Left lung (tissue), 10 donors: ENCODE measurements around the gene ZNF205. TPM values are rescaled to one million over a fixed set of nuclear protein-coding genes. Genes with fewer than 3 reads are reported as not detected.
"Not testable (repeated sequence)": the region's sequence is repeated elsewhere in the genome, so short reads cannot be mapped to it uniquely, and the experiment has no call there.

Source experiments
- ATAC-seq: fragments of 200-7000 bp; cut with Tn5 transposase; one replicate; pipeline ENCODE4 v1.9.1; 2020; ENCODE audit warnings: moderate library complexity
- DNase-seq, 4 donors: peaks; one replicate each; pipeline ENCODE4 v3.0.0-alpha.2; 2013 to 2020
- H3K27ac ChIP-seq, 2 donors: fragments of 200-600 bp; sonication (generic) in 1 of 2; one replicate each; pipeline versions ENCODE4 v1.5.0 to v1.8.0; 2020 to 2021
- H3K27me3 ChIP-seq, 2 donors: fragments of 200-600 bp; sonication (generic) in 1 of 2; one replicate each; pipeline versions ENCODE4 v1.5.0 to v1.8.0; 2020 to 2021
- H3K36me3 ChIP-seq, 2 donors: fragments of 200-600 bp; sonication (generic) in 1 of 2; one replicate each; pipeline versions ENCODE4 v1.5.0 to v1.8.0; 2020 to 2021
- H3K4me1 ChIP-seq, 2 donors: fragments of 200-600 bp; one replicate each; pipeline ENCODE4 v1.8.0; 2021
- H3K4me3 ChIP-seq, 2 donors: fragments of 200-600 bp; sonication (generic) in 1 of 2; one replicate each; pipeline versions ENCODE4 v1.5.0 to v1.8.0; 2020 to 2021; ENCODE audit warnings: mild to moderate bottlenecking in 1 of 2
- H3K9me3 ChIP-seq, 2 donors: fragments of 200-600 bp; sonication (generic) in 1 of 2; one replicate each; pipeline versions ENCODE4 v1.5.0 to v1.8.0; 2020 to 2021
- intact Hi-C, 2 donors: fragments of 100-400 bp; cut with DNase I; formaldehyde crosslinking; loops; one replicate each; pipeline versions ENCODE4 v1.11.2 to v1.14.2; 2022
- polyA plus RNA-seq, 6 donors: library from polyadenylated mRNA; unstranded; fragments of 120-200 nt; gene quantifications; one replicate each; pipeline ENCODE4 v1.2.1, GENCODE V29; 2013; ENCODE audit not compliant: insufficient read length in 6 of 6
- total RNA-seq, 2 donors: library from RNA; stranded (reverse); fragmentation: NEBNext Ultra II Directional; extraction: Animal tissue kit (Norgen Biotek cat#: 25700); gene quantifications; one replicate each; pipeline ENCODE4 v1.2.1, GENCODE V29; 2021
- TF ChIP-seq, protein P1 (sequence below), 2 donors: fragments of 200-600 bp; sonication (generic) in 1 of 2; IDR thresholded peaks; one replicate each; pipeline versions ENCODE4 v1.5.0 to v1.8.0; 2021; ENCODE audit warnings: antibody characterized with exemption in 2 of 2
- donor health status: DM: no; HTN: yes; CAD: no.
- donor health status: DM: no; HTN: no; CAD: no.

The ZNF205 gene
- total and polyA plus RNA-seq, 8 donors: 9.7 to 17.6 (median 15.7) TPM

DNA sequence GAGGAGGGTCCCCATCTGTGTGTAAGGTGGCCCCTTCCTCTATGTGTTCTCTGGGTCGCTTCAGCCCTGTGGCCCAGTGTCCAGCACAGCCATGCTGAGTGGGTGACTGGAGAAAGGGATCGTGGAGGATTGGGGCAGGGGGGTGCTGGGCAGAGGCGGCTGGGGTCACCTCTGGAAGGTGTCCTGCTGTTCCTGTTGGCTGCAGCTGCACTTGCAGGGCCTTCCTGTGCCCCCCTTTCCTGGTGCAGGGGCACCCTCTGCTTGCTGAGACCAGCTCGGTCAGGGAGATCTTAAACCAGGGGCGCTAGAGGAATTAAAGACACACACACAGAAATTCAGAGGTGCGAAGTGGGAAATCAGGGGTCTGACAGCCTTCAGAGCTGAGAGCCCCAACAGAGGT is 35.8 kb upstream of the ZNF205 start:
- intact Hi-C loops: no loop called here
- peaks cover 0 to 3% of the 10 kb centered on the region in 2 donors for H3K36me3 ChIP-seq
- TF ChIP-seq, protein P1, sequence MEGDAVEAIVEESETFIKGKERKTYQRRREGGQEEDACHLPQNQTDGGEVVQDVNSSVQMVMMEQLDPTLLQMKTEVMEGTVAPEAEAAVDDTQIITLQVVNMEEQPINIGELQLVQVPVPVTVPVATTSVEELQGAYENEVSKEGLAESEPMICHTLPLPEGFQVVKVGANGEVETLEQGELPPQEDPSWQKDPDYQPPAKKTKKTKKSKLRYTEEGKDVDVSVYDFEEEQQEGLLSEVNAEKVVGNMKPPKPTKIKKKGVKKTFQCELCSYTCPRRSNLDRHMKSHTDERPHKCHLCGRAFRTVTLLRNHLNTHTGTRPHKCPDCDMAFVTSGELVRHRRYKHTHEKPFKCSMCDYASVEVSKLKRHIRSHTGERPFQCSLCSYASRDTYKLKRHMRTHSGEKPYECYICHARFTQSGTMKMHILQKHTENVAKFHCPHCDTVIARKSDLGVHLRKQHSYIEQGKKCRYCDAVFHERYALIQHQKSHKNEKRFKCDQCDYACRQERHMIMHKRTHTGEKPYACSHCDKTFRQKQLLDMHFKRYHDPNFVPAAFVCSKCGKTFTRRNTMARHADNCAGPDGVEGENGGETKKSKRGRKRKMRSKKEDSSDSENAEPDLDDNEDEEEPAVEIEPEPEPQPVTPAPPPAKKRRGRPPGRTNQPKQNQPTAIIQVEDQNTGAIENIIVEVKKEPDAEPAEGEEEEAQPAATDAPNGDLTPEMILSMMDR (IDR thresholded peaks at IDR 0.05): no peak
- ATAC-seq (no peak), DNase-seq (no peak)
- H3K4me3 ChIP-seq: no peak overlapping the region
- H3K9me3 ChIP-seq: no peaks in the 10 kb centered on the region
- H3K27me3 ChIP-seq: no peaks in the 10 kb centered on the region
- peak overlapping the region in 1 of 2 donors; percentile 43 for H3K27ac ChIP-seq
- H3K4me1 ChIP-seq: peaks cover 0 to 21% of the 10 kb centered on the region in 2 donors

DNA sequence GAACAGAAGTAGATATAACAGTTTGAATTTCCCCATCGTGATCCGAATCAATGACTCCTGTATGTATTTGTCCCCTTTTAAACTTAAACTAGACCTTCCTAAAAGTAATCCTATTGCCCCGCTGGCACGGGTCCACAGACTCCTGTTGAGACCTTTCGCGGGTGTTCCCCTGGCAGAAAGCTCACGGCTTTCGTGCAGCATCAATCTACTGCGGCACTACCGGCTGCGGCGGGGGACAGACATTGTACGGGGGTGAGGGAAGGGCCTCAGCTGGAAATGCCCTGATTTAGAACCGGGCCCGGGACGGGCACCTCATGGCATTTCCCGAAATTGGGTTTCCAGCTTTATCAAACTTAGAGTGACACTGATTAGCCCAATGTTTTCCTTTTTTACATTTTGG is 32.4 kb upstream of the ZNF205 start:
- H3K4me1 ChIP-seq: peaks cover 0 to 8% of the 10 kb centered on the region in 2 donors
- no peak for ATAC-seq
- H3K27ac ChIP-seq: no peak overlapping the region
- H3K4me3 ChIP-seq: no peak overlapping the region
- peak in 1 of 4 donors; percentile 53 for DNase-seq
- TF ChIP-seq, protein P1 (IDR thresholded peaks at IDR 0.05): no peak
- no peaks in the 10 kb centered on the region for H3K27me3 ChIP-seq
- H3K9me3 ChIP-seq: no peaks in the 10 kb centered on the region
- intact Hi-C loops: no loop called here
- H3K36me3 ChIP-seq: peaks cover 0 to 3% of the 10 kb centered on the region in 2 donors

DNA sequence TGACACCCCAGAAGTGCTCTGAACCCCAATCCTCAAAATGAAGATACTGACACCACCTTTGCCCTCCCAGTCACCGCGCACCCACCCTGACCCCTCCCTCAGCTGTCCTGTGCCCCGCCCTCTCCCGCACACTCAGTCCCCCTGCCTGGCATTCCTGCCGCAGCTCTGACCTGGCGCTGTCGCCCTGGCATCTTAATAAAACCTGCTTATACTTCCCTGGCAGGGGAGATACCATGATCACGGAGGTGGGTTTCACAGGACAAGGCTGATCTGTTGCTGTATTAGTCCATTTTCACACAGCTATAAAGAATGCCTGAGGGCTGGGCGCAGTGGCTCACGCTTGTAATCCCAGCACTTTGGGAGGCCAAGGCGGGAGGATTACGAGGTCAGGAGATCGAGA is 30.4 kb upstream of the ZNF205 start:
- intact Hi-C loops, H3K9me3 ChIP-seq, H3K4me3 ChIP-seq, H3K36me3 ChIP-seq, DNase-seq, ATAC-seq, H3K27me3 ChIP-seq, H3K27ac ChIP-seq: not testable (repeated sequence)
- H3K4me1 ChIP-seq: peaks cover 0 to 22% of the 10 kb centered on the region in 2 donors

DNA sequence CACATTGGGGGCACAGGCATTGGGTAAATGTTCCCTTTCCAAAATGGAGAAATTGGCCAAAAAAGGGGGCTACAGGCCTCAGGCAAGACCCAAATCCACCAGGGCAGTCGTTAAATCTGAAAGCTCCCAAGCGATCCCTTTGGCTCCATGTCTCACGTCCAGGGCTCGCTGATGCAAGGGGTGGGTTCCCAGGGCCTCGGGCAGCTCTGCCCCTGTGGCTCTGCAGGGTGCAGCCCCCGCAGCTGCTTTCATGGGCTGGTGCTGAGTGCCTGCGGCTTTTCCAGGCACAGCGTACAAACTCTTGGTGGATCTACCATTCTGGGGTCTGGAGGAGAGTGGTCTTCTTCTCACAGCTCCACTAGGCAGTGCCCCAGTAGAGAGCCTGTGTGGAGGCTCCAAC is 29.0 kb upstream of the ZNF205 start:
- H3K4me3 ChIP-seq, DNase-seq, ATAC-seq, H3K27ac ChIP-seq, H3K9me3 ChIP-seq, H3K36me3 ChIP-seq, intact Hi-C loops, H3K27me3 ChIP-seq: not testable (repeated sequence)
- H3K4me1 ChIP-seq: peaks cover 7 to 35% of the 10 kb centered on the region in 2 donors

DNA sequence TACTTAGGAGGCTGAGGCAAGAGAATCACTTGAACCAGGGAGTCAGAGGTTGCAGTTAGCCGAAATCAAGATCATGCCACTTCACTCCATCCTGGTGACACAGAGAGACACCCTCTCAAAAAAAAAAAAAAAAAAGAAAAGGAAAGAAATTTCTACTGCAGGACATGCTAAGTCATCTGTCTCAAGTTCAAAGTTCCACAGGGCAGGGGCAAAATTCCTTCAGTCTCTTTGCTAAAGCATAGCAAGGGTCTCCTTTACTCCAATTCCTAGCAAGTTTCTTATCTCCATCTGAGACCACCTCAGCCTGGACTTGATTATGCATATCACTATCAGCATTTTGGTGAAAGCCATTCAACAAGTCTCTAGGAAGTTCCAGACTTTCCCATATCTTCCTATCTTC is 27.9 kb upstream of the ZNF205 start:
- Histone ChIP-seq H3K4me1 (peaks cover 7 to 35% of the 10 kb centered on the region in 2 donors), H3K36me3 (no peaks in the 10 kb centered on the region), H3K4me3 (no peak overlapping the region), H3K27me3 (no peaks in the 10 kb centered on the region), H3K9me3 (no peaks in the 10 kb centered on the region), H3K27ac (no peak overlapping the region)
- TF ChIP-seq, protein P1 (IDR thresholded peaks at IDR 0.05): no peak
- intact Hi-C loops: no loop called here
- ATAC-seq (no peak), DNase-seq (no peak)

DNA sequence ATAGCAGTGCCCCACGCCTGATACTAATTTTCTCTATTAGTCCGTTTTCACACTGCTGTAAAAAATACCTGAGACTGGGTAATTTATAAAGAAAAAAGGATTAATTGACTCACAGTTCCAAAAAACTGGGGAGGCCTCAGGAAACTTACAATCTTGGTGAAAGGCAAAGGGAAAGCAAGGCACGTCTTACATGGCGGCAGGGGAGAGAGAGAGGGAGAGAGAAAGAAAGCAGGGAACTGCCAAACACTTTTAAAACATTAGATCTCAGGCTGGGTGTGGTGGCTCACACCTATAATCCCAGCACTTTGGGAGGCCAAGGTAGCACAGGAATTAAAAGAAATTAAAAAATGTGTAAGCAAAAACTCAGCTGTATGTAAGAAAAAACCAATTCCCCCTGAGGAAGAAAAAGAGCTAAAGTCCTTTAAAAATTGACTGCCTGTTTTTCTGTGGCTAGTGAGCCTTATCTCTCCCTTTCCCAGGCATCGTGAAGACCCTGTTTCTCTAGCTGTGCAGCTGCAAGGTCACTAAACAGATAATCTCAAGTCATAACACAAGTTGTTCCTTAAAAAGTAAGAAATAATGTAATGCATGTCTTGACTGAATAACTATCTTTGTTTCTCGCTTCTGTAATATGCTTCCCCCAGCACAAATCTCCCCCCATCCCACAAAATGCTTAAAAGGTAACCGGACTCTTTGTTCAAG is 27.3 kb upstream of the ZNF205 start:
- no peak overlapping the region for H3K27ac ChIP-seq
- H3K4me1 ChIP-seq: peaks cover 7 to 35% of the 10 kb centered on the region in 2 donors
- H3K9me3 ChIP-seq: no peaks in the 10 kb centered on the region
- intact Hi-C loops: no loop called here
- H3K27me3 ChIP-seq: no peaks in the 10 kb centered on the region
- TF ChIP-seq, protein P1 (IDR thresholded peaks at IDR 0.05): no peak
- no peak overlapping the region for H3K4me3 ChIP-seq
- no peak for ATAC-seq
- H3K36me3 ChIP-seq: no peaks in the 10 kb centered on the region
- no peak for DNase-seq
